Measurements from ENCODE around the gene CHL1.

Gene CHL1

GRCh38 chr3:249587-250262 is 53.2 kb downstream of the CHL1 start:
- ChIA-PET CTCF (no interaction called here), POLR2A (no interaction called here)
- DNase-seq (ENCODE audit: extremely low spot score): no peak
- TF ChIP-seq CTCF (IDR thresholded peaks at IDR 0.05; ENCODE audit: control extremely low read depth, extremely low read depth, low read depth, missing control alignments): no peak

DNA sequence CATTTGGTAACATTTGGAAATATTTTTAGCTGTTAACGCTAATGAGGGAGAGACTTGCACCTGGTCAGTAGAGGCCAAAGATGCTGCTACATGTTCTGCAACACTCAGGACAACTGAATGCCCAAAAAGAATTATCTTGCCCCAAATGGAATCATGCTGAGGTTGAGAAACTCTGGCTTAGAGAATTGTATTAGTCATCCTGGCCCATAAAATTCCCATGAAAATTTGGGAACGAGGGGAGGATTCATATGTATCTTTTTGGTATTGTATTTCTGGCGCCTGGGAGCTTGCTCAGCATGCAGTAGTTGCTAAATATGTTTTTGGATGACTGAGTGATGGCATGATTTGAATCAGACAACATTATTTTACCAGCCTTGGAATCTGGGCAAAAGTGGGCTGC is 59.9 kb downstream of the CHL1 start:
- POLR2A ChIA-PET: no interaction called here
- CTCF ChIA-PET: no interaction called here
- DNase-seq (ENCODE audit: extremely low spot score): no peak
- TF ChIP-seq CTCF (IDR thresholded peaks at IDR 0.05; ENCODE audit: control extremely low read depth, extremely low read depth, low read depth, missing control alignments): no peak

DNA sequence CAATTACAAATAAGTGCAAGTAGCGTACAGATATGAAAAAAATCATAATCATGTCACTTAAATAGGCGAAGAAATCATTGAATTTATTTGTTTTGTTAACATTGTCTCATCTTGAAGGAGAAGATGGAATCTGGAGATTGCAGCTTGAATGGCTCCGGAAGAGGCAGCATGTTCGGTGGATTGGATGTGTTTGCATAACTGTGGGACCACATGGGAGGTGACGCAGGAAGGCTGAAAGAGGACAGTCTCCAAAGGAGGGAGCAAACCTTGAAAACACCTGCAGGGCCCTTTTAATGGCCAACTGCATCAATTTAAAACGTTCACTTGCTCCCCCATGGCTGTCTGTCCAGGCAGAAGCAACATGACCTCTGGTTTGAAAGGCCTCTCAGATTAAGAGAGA is 61.3 kb downstream of the CHL1 start:
- POLR2A ChIA-PET: no interaction called here
- no peak for TF ChIP-seq CTCF (IDR thresholded peaks at IDR 0.05; ENCODE audit: control extremely low read depth, extremely low read depth, low read depth, missing control alignments)
- CTCF ChIA-PET: no interaction called here
- no peak for DNase-seq (ENCODE audit: extremely low spot score)

DNA sequence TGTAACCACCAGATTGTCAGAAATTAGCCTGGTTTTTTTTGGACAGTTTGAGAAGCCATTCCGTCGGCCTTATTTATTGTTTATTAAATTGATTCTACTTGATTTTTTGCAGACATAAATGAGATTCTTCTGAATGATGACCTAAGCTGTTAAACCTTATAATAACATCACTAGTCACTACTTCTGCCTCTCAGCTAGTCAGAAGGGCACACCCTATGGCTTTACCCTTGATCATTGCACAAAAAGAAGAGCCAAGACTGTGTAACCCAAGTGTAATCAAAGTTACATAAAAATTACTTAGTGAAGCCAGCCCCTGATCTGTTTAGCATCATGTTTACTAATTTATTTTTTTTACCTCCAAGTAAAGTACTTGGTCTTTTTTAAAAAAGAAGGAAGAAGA is 64.3 kb downstream of the CHL1 start:
- POLR2A ChIA-PET: no interaction called here
- CTCF ChIA-PET: interaction anchor here (0.8 kb wide), 1 partner anchor 9 kb away, joined by 3 read pairs; no protein-coding TSS in a partner anchor

DNA sequence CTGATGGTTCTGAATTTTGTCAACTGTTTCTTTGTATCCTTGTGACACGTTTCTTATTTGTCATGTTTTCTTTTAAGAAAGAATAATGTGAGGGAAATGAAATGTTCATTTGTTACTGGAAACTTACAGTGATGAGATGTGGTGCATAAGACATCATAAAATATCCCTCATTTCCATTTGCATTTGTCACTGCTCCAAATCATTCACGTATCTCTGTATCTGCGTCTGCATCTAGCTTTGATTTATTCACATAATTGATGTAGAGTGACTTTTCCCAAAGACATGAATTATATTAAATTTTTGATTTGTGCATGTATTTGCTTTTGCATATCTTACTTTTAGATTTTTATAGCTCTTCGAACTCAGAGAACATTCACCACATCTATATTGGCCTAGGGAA is 66.8 kb downstream of the CHL1 start:
- POLR2A ChIA-PET: no interaction called here
- no peak for TF ChIP-seq CTCF (IDR thresholded peaks at IDR 0.05; ENCODE audit: control extremely low read depth, extremely low read depth, low read depth, missing control alignments)
- DNase-seq (ENCODE audit: extremely low spot score): no peak
- CTCF ChIA-PET: interaction anchor here (1.1 to 1.9 kb wide), 3 partner anchors 10 to 91 kb away, joined by 3 to 6 read pairs (median 3); no protein-coding TSS in a partner anchor

More for the DNA sequence above, 64.3 kb downstream of the CHL1 start:
- TF ChIP-seq CTCF (IDR thresholded peaks at IDR 0.05; ENCODE audit: control extremely low read depth, extremely low read depth, low read depth, missing control alignments): no peak
- DNase-seq (ENCODE audit: extremely low spot score): no peak

DNA sequence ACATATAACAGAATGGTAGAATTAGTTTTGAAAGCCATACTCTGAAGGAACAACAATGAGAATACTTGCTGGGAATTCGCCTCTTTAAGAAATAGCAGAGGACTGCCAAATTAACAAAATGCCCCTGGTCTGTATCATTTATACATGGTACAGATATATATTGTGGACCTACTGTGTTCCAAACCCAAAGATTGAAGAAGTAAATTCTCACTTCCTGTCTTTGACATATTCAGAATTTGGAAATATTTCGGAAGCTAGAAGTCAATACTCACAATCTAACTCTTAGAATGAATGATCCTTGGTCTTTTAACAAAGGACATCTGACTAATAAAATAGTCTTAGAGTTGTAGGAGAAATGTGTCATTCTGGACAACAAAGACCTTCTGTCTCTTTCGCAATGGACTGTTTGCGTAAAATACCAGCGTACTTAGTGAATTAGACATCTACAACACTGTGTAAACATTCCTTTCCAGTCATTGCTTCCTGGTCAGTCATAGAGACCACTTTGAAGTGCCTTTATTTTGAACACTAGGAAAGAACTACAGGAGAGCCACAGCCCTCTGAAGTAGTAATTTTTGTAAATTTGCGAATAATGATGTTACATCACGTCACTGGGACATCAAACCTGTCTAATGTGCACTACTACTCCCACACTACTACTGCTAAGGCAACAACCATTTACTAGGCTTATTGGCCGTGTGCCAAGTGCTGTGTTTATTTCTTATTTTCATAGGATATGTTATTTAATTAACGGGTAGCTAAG is 68.0 kb downstream of the CHL1 start:
- POLR2A ChIA-PET: no interaction called here
- DNase-seq (ENCODE audit: extremely low spot score): no peak
- CTCF ChIA-PET: interaction anchor here (1.0 kb wide), 1 partner anchor 15 kb away, joined by 3 read pairs; no protein-coding TSS in a partner anchor

More for the DNA sequence above, 68.0 kb downstream of the CHL1 start:
- no peak for TF ChIP-seq CTCF (IDR thresholded peaks at IDR 0.05; ENCODE audit: control extremely low read depth, extremely low read depth, low read depth, missing control alignments)
